GM21737 (cell line): ENCODE data around the gene DAZAP1.

Experiments
- ATAC-seq: cut with Tn5 transposase; IDR thresholded peaks from one replicate; pipeline ENCODE4 v1.9.1; 2021; ENCODE audit warnings: mild to moderate bottlenecking, moderate library complexity; ENCODE audit not compliant: unreplicated experiment

DAZAP1 gene

DNA sequence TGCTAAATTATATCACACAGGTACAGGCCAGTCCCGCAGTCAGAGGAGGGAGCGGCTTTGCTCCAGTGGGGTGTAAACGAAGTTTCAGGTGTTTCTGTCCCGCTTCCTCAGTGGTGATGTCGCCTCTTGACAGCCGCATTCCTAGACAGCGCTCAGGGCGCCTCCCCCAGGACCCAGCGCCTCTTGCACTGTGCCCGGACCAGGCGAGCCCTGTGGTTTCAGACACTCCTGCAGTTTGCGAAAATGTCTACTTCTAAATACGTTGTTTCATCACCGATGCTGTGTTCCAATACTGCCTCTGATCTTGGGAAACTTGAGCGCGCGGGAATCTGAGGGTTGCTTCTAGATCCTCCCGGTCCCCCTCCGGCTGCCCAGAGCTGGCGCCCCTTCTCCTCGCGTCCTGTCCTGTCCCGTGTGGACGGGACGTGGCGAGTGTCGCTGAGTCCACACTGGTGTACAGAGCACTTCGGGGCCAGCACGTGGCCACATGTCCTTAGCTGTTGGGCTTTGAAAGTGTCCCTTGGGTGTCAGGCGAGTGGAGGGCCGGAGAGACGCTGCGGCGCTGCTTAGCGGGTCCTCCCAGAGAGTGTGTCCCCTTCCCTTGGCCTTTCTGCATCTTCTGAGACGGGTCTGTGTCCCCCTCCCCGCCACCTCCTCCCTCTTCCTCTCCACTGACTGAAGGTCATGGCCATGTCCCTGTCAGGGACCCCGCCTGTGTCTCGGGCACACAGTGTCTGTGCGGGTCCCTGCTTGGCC lies 16.2 kb downstream of the DAZAP1 start:
- ATAC-seq = no peak

GRCh38 chr19:1424192-1424955 lies 17.0 kb downstream of the DAZAP1 start:
- ATAC-seq = no peak

DNA sequence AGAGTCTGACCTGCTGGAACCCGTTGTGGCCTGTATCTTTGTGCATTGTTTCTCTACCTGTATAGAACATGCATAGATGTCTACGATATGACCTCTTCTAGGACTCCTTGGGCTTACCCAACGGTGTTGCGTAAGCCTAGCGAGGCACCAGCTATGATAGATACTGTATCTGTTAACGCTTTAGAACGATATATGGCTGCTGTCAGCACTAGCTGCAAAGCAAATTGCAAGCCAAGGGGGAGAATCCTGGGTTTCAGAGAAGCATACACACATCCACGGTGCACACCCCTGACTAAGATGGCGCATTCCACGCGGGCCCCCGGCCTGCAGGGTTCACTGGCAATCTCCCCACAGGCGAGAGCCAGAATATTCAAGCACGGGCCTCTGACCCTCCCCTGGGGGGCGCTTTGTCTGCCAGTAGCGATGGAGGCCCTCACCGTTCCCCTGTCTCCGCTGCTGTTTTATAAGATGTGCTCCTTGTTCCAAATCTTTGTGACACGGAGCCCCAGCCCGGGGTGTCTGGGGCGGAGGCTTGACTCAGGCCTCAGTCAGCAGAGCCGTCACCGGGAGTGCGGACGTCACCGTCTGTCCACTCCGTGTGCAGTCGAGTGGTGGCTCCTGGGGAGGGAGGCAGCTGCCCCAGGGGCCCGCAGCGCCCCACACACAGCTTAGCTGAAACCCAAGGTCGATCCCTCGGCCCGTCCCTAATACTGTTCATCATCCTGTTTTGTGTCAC lies 17.9 kb downstream of the DAZAP1 start:
- ATAC-seq = no peak

- no peak for ATAC-seq
Measured at GRCh38 chr19:1425902-1426301, 18.5 kb downstream of the DAZAP1 start.

DNA sequence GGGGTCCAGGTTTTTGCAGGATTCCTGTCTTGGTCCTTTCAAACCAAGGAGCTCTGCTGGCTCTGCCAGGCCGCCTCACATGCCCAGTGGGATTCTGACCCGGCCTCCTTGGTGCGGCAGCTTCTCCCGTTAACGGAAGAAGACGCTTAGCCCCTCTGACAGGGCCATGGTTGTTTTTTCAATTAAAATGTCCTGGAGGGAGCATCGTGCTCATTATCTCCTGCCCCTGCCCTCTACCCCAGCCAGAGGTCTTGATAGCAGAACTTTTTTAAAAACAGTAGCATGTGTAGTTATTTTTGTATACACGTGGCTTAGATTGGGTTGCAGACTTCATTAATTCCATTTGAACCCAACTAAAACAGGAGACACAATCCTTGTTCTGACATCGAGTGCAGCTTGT lies 19.4 kb downstream of the DAZAP1 start:
- ATAC-seq = no peak

DNA sequence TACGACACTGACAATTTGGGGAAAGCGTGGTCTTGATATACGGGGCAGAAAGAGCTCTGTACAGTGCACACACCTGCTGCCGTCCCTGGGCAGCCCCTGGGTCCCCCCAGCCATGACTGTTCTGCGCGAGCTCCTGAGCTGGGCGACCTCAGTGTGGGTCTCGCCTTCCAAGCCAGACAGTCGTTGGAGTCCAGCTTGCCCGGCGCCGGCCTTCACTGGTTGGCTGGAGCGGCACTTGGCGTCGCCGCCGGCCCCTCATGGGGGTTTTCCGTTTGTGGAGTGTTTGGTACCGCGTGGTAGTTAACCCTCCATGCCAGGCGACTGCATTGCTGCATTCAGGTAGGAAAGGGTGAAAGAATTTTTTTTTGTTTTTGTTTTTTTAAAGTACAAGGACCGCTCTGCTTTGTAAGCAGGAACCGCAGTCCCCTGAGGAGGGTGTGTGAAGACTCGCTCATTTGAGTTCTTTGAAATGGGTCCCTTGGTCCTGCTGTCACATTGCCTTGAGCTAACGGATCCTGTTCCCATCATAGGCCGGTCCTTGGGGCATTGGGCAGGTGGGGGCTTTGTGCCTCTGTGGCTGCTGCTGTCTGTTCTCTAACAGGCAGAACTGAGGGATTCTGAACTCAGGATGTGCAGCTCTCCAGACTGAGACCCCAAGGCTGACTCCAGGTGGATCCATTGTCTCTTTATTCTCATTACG lies 20.0 kb downstream of the DAZAP1 start:
- ATAC-seq = no peak

DNA sequence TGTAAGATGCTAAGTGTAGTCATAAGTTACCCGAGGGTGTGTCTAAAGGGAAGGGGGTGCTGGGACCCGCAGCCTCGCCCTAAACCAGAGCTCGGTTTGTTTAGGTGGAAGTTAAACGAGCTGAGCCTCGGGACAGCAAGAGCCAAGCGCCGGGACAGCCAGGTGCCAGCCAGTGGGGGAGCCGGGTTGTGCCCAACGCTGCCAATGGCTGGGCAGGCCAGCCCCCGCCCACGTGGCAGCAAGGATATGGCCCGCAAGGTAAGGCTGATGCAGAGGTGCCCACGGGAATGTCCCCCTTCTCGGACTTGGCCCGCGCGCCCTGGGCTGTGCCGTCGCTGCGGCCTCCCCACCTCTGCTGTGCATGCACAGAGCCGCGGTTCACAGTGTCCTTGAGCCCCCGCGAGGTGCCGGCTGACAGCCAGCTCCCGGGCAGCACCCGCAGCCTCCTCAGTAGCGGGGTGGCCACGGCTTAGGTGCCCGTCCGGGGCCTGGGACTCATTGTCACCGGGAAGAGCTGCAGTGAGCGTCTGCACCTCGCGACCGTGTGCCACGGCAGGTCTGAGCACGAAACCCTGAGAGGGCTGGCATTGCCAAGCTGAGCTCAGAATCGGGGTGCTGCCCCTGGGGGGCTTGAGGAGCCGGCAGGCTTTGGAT lies 21.5 kb downstream of the DAZAP1 start:
- no peak for ATAC-seq

DNA sequence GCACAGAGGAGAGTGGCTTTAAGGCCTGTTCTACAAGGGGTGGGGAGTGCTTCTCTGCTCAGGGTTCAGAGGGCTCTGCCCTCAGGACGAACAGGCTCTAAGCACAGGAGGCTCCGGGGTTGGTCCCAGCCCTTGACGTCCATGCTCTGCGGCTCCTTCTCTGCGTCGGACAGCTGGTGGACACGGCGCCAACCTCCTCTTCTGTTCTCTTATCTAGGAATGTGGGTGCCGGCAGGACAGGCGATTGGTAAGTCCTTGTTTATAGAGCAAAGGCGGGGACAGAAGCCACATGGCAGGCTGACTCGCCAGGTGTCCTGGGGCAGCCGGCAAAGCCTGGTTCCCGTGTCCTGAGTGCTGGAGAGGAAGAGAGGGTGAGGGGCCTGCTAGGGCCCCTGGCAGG lies 22.4 kb downstream of the DAZAP1 start:
- ATAC-seq = no peak

- ATAC-seq = no peak
Measured at GRCh38 chr19:1430246-1430645, 22.9 kb downstream of the DAZAP1 start.

DNA sequence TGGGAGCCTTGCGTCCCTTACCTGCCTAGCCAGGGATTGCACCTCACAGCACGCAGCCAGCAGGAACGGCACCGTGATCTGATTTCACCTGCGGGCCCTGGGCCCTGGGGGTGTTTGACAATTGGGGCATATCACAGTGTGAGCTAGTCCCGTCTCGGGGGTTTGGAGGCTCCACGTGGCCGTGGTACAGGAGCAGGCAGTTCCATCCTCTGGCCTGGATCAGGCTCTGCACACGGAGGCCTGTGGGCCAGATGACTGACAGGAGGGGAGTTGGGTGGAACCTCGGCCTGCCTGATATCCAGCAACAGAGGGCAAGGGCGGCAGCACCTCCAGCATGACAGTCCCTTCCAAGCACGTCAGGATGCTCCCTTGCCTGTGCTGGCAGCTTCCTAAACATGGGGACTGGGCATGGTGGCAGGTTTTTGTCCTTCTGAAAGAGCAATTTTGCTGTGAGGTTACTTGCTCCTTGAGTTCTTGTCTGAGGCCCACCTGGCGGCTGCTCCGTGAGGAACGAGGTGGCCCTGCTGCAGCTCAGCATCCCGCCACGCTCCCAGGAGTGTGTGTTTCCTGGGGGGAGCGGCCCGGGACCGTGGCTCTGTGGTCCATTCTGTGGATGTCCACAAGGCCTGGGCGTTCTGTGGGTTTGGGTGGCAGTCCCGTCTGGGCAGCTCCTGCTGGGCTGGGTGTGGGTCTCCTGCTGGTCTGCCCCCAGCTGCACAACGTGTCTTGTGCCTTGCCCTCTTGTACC lies 24.5 kb downstream of the DAZAP1 start:
- ATAC-seq = no peak

- no peak for ATAC-seq
Measured at GRCh38 chr19:1432507-1432887, 25.1 kb downstream of the DAZAP1 start.

DNA sequence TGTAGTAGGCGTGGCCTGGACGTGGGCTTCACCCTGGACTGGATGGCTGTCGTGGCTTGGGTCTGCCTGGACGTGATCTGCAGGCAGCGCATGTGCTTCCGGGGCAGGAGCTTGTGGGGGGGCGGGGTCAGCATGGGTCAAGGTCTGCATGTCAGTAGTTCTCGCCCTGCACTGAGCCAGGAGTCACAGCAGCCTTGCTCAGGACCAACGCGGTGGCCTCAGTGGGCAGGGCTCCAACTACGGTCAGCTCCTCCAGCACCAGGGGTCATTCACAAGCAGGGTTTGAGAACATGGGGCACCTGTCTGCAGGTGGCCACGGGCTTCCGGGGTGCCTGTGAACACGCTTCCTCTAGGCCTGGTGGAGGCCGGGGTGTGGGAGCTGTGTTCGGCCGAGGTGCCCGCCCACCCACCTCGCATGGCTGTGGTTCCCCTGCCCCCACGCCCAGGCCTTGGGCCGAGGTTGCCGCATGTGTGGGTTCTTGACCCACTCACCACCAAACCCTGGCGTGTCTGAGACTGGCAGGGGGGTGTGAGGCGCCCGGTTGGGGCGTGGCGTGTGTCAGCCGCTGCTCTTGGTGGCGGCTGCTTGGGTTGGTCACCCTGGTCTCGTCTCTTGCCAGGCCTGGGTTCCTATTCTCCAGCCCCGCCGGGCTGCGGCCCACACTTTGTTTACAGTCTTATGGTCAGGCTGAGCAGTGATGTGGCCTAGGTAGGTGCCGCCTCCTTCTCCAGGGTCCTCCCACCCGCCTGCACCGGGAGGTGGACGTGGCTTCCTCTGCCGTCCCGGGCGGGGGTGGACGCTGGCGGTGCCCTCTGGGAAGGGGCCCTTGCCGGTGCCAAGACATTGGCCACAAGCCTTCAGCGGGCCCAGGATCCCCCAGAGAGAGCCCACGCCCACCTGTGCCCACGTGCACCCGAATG lies 26.0 kb downstream of the DAZAP1 start:
- ATAC-seq = no peak

DNA sequence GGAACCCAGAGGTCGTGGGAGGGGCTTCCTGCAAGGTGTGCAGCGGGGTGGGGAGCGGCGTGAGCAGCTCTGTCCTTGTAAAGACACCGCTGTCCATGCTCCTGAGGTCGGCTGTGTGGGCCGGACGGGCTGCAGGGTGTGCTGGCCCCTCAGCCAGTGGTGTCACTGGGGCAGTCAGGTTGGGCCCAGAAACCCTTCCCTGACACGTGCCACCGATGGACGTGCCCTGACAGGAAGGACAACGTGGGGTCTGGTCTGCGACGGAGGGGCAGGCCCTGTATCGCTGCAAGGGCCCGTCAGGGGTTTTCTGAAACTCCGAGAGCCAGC lies 26.6 kb downstream of the DAZAP1 start:
- ATAC-seq = no peak

GRCh38 chr19:1434577-1435060 lies 27.2 kb downstream of the DAZAP1 start:
- ATAC-seq = no peak

DNA sequence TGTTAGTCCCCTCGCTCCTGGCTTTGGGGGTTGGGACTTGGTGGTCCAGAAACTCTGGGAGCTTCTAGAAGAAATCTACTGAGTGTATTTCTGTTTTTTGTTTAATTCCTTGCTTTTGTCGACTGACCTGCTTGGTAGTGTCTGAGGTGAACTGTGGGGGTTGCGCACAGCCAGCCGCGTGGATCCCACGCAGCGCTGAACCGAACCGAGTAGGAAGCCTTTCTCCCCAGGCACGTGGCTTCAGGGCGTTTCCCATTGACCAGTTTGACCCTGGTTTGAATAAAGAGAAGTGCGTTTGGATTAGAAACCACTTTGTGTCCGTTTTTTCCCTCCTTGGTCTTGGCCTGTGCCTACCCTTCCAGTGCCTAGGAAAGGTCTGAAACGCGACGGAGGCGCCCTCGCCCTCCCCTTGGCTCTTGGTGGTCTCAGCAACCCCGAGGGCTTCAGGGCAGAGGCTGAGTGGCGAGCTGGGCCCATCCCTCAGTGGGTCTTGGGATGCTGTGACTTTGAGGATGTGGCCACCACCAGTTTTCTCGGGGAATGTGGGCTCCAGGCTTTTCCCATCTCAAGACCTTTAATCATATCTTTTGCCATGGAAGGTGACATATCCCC lies 28.1 kb downstream of the DAZAP1 start:
- no peak for ATAC-seq

DNA sequence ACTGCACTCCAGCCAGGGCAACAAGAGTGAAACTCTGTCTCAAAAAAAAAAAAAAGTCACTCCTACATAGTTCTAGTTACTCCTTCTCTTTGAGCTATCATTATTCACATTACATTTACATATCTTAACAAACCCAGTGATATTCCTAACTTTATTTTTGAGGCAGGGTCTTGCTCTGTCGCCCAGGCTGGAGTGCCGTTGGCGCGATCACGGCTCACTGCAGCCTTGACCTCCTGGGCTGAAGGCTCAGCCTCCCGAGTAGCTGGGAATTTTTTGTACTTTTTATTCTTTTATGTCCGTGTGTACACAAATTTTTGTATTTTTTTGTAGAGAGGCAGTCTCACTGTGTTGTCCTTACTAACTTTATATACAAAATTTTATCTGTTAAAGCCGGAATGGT lies 30.2 kb downstream of the DAZAP1 start:
- no peak for ATAC-seq

DNA sequence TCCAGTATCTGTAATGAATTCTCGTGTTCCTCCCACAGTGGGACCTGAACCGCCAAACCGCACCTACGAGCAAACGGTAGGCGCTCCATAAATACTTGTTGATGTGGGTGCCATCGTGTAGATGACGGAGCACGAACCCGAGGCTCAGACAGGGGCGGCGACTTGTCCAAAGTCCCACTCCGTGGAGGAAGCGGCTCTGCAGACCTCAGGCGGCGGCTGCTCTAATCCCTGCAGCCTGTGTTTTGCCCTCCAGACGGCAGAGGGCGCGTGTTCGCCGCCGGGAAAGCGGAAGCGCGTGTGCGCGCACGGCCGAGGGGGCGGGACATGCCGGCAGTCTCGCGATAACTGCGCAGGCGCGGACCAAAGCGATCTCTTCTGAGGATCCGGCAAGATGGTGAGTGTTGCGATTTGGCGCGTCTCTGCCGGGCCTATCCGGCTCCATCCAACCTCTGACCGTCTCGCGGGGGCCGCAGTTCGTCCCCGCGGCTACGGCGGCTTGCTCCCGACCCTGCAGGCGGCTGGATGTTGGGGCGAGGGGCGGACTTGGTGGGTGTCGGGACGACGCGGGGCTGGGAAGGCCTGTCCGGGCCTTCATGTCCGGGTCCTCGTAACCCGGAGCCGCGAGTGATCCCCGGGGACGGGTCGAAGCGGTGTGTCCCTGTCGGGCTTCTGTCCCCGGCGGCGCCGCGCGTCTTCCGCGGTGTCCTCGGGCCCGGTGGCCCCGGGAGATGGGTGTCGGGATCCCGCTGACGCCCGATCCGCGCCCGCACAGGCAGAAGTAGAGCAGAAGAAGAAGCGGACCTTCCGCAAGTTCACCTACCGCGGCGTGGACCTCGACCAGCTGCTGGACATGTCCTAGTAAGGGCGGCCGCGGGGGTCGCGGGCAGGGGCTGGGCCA lies 30.9 kb downstream of the DAZAP1 start, which contains the start of gene RPS15:
RPS15 (plus strand) TSS at position 362 of the 898 bp plus-strand sequence; CDS start at position 392, 30 bp downstream.
- peak; percentile 64 for ATAC-seq
